SU-DHL-6 (cell line): Measurements from ENCODE around the gene CLSTN2.

Source experiments
- H2AFZ ChIP-seq: fragments of 200-600 bp; sonication (generic); 2 replicates; pipeline ENCODE4 v1.6.1; 2014; ENCODE audit warnings: low read depth, mild to moderate bottlenecking, moderate library complexity, mixed read lengths, antibody characterized with exemption, low read length; ENCODE audit not compliant: severe bottlenecking
- H3F3A ChIP-seq: fragments of 200-600 bp; shearing (Covaris generic); 2 replicates; pipeline ENCODE4 v1.6.0; 2016; ENCODE audit warnings: antibody characterized with exemption, mild to moderate bottlenecking; ENCODE audit not compliant: insufficient read depth
- H3K27ac ChIP-seq: fragments of 200-600 bp; sonication (generic); 2 replicates; pipeline ENCODE4 v1.5.1; 2016; ENCODE audit warnings: low read depth, mild to moderate bottlenecking, low read length, moderate library complexity, mixed read lengths
- H3K27me3 ChIP-seq: fragments of 200-600 bp; sonication (generic), shearing (Covaris generic); 2 replicates; pipeline ENCODE4 v1.6.0; 2014; ENCODE audit warnings: mild to moderate bottlenecking, low read length
- H3K36me3 ChIP-seq: fragments of 200-600 bp; sonication (generic); 2 replicates; pipeline ENCODE4 v1.6.1; 2014; ENCODE audit warnings: mild to moderate bottlenecking, low read length, mixed read lengths
- H3K4me2 ChIP-seq: fragments of 300-600, 200-600 bp; shearing (Covaris generic), sonication (generic); 2 replicates; pipeline ENCODE4 v1.6.0; 2014; ENCODE audit warnings: low read length, low read depth, mild to moderate bottlenecking; ENCODE audit not compliant: poor library complexity, severe bottlenecking
- H3K4me3 ChIP-seq: fragments of 200-600 bp; sonication (generic); 2 replicates; pipeline ENCODE4 v1.5.1; 2014; ENCODE audit warnings: antibody characterized with exemption, low read length, mild to moderate bottlenecking, mixed read lengths; ENCODE audit not compliant: insufficient read depth, poor library complexity, severe bottlenecking
- H3K79me2 ChIP-seq: fragments of 200-600 bp; sonication (generic); 2 replicates; pipeline ENCODE4 v1.6.1; 2014; ENCODE audit warnings: mild to moderate bottlenecking, low read length, moderate library complexity; ENCODE audit not compliant: insufficient read depth
- H3K9ac ChIP-seq: fragments of 200-600 bp; sonication (generic); 2 replicates; pipeline ENCODE4 v1.7.0; 2014; ENCODE audit warnings: mild to moderate bottlenecking, low read length
- H3K9me2 ChIP-seq: fragments of 200-600 bp; sonication (generic); replicated peaks from 2 replicates; pipeline ENCODE4 v1.6.1; 2014; ENCODE audit warnings: low read length; ENCODE audit not compliant: insufficient read depth
- H3K9me3 ChIP-seq: fragments of 200-600 bp; sonication (generic); 2 replicates; pipeline ENCODE4 v1.6.1; 2014; ENCODE audit warnings: low read length, mixed read lengths; ENCODE audit not compliant: insufficient read depth
- H4K20me1 ChIP-seq: fragments of 200-600 bp; sonication (generic); 2 replicates; pipeline ENCODE4 v1.6.1; 2014; ENCODE audit warnings: low read depth, mild to moderate bottlenecking, antibody characterized with exemption, low read length, moderate library complexity, mixed read lengths
- CTCF ChIP-seq: fragments of 200-600 bp; sonication (generic); IDR thresholded peaks from one replicate; pipeline ENCODE4 v1.5.1; 2017; ENCODE audit warnings: antibody characterized with exemption, mild to moderate bottlenecking, low read length, moderate library complexity; ENCODE audit not compliant: insufficient read depth, poor library complexity, severe bottlenecking
- EZH2phosphoT487 ChIP-seq: fragments of 200-600 bp; sonication (generic), shearing (Covaris generic); conservative IDR thresholded peaks from 2 replicates; pipeline ENCODE4 v1.6.1; 2018; ENCODE audit warnings: mild to moderate bottlenecking, antibody characterized with exemption, low read length, moderate library complexity, mixed read lengths

Gene CLSTN2

GRCh38 chr3:140384028-140384771, 449.2 kb downstream of the CLSTN2 start:
- no peaks in the 10 kb centered on the region for H3K9me3 ChIP-seq
- H4K20me1 ChIP-seq: no peaks in the 10 kb centered on the region
- no peak overlapping the region for H3K27ac ChIP-seq
- no peaks in the 10 kb centered on the region for H3K9me2 ChIP-seq
- no peak overlapping the region for H3K4me3 ChIP-seq
- H3K27me3 ChIP-seq: no peaks in the 10 kb centered on the region
- no peaks in the 10 kb centered on the region for H3F3A ChIP-seq
- H3K36me3 ChIP-seq: no peaks in the 10 kb centered on the region
- TF ChIP-seq CTCF (no peak), EZH2phosphoT487 (no peak)
- no peaks in the 10 kb centered on the region for H3K79me2 ChIP-seq
- H2AFZ ChIP-seq: no peak overlapping the region
- no peak overlapping the region for H3K4me2 ChIP-seq
- no peak overlapping the region for H3K9ac ChIP-seq

GRCh38 chr3:140384876-140385275, 449.9 kb downstream of the CLSTN2 start:
- H3K9ac ChIP-seq: no peak overlapping the region
- H3K27ac ChIP-seq: no peak overlapping the region
- TF ChIP-seq CTCF: no peak
- no peak for TF ChIP-seq EZH2phosphoT487
- H3F3A ChIP-seq: no peaks in the 10 kb centered on the region
- H3K4me3 ChIP-seq: no peak overlapping the region
- H3K9me2 ChIP-seq: no peaks in the 10 kb centered on the region
- no peaks in the 10 kb centered on the region for H4K20me1 ChIP-seq
- no peak overlapping the region for H2AFZ ChIP-seq
- no peaks in the 10 kb centered on the region for H3K36me3 ChIP-seq
- no peak overlapping the region for H3K4me2 ChIP-seq
- H3K9me3 ChIP-seq: no peaks in the 10 kb centered on the region
- no peaks in the 10 kb centered on the region for H3K27me3 ChIP-seq
- no peaks in the 10 kb centered on the region for H3K79me2 ChIP-seq

DNA sequence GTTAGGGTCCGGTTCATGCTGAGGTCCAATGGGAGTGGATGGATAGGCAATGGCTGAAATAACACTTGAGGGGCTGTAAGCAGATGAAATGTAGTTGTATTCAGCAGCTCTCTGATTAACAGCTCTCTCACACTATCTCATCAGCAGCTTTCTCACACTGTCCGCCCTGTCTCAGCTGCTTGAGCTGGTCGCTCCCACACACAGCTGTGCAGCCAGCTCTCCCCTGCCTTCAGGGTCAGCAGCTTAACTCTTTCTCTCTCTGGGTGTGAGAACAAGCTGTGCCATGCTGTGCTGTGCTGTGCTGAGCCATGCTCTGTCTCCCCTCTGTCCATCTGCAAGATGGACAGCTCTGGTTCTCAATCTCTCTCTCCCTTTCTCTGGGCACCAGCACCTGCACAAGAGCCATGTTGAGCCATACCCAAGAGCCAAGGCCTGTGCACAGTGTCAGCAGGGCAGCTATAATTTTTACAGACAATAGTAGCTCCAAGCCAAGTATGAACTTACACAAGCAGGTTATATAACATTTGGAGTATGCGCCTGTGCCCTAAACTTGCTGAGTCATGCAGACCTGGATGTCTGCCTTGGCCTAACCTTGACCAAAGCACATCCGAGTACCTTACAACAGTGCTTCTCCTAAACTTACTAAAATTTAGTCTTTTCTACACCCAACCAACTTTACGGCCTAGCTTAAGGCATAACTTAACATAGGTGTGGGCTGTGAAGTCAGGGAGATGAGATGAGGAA, 451.5 kb downstream of the CLSTN2 start:
- Histone ChIP-seq H3K9me3 (no peaks in the 10 kb centered on the region), H3K36me3 (no peaks in the 10 kb centered on the region), H3F3A (no peaks in the 10 kb centered on the region), H3K9ac (no peak overlapping the region), H3K27ac (no peak overlapping the region), H2AFZ (no peak overlapping the region), H3K4me3 (no peak overlapping the region), H4K20me1 (no peaks in the 10 kb centered on the region), H3K79me2 (no peaks in the 10 kb centered on the region), H3K9me2 (no peaks in the 10 kb centered on the region), H3K4me2 (no peak overlapping the region), H3K27me3 (no peaks in the 10 kb centered on the region)
- TF ChIP-seq CTCF: no peak
- no peak for TF ChIP-seq EZH2phosphoT487
